Measurements from ENCODE around the gene UQCRC2. TPM values are rescaled to one million over a fixed set of nuclear protein-coding genes. Genes with fewer than 3 reads are reported as not detected.

Gene UQCRC2
- total RNA-seq, 2 experiments from 2014 or later, result 213 to 237 TPM

Other genes with a start within 250 kb of the UQCRC2 start
- 100 to 1,000 TPM; 128 to 137 TPM for gene NPIPB4, start 95.6 kb upstream of the UQCRC2 start, total RNA-seq
- gene PDZD9, start 47.8 kb downstream of the UQCRC2 start, total RNA-seq, result not detected
- gene MOSMO, start 54.8 kb downstream of the UQCRC2 start, total RNA-seq, result 1 to 10 TPM; 8.7 to 9.3 TPM
- under 1 TPM in 1 of 2 experiments, not detected in 1; 0.08 TPM for gene VWA3A, start 139.2 kb downstream of the UQCRC2 start, total RNA-seq
- gene SDR42E2, start 209.1 kb downstream of the UQCRC2 start, total RNA-seq, result not detected

All from activated CD8-positive, alpha-beta memory T cell treated with anti-CD3 and anti-CD28 coated beads for 36 hours (primary cell).